ENCODE measurements around the gene TBC1D10A.

Gene TBC1D10A

DNA sequence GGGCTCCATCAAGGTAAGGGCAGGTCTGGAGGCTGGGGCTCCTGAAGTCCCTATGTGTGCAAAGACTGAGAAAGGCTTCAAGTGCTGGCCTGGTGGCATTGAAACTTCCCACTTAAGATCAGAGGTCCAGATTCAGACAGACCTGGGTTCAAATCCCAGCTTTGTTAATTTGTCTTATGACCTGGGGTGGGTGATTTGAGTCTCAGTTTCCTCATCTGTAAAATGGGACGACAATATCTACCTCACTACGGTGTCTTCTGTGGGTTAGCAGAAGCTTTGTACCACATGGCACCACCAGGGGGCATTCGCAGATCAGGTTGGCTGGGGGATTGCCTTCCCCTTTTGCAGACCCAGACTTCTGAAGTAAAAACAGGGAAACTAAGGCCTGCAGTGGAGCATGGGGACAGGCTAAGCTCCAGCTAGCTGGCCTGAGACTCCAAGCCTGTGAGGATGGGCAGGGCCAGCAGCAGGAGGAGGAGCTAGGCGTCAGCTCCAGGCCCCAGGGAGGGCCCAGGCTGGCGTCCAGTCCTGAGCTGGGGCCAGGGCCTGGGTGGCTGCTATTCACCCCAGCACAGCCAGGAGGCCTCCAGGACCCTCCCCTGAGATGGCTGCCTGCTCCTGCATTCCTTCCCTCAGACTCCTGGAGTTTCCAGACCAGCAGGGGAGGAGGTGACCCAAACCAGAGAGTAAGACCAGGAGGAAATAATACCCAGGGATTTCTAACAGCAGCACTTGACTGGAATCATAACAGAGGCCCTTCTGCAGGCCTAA, 38.9 kb downstream of the TBC1D10A start:
- peak; percentile 80 for ATAC-seq
- TF ChIP-seq, protein P1, sequence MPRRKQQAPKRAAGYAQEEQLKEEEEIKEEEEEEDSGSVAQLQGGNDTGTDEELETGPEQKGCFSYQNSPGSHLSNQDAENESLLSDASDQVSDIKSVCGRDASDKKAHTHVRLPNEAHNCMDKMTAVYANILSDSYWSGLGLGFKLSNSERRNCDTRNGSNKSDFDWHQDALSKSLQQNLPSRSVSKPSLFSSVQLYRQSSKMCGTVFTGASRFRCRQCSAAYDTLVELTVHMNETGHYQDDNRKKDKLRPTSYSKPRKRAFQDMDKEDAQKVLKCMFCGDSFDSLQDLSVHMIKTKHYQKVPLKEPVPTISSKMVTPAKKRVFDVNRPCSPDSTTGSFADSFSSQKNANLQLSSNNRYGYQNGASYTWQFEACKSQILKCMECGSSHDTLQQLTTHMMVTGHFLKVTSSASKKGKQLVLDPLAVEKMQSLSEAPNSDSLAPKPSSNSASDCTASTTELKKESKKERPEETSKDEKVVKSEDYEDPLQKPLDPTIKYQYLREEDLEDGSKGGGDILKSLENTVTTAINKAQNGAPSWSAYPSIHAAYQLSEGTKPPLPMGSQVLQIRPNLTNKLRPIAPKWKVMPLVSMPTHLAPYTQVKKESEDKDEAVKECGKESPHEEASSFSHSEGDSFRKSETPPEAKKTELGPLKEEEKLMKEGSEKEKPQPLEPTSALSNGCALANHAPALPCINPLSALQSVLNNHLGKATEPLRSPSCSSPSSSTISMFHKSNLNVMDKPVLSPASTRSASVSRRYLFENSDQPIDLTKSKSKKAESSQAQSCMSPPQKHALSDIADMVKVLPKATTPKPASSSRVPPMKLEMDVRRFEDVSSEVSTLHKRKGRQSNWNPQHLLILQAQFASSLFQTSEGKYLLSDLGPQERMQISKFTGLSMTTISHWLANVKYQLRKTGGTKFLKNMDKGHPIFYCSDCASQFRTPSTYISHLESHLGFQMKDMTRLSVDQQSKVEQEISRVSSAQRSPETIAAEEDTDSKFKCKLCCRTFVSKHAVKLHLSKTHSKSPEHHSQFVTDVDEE (CRISPR knock-in tag; IDR thresholded peaks at IDR 0.05) = 0 out of 2 replicates have a peak, but pooled peaks have one; percentile 21
- TF ChIP-seq, protein P2, sequence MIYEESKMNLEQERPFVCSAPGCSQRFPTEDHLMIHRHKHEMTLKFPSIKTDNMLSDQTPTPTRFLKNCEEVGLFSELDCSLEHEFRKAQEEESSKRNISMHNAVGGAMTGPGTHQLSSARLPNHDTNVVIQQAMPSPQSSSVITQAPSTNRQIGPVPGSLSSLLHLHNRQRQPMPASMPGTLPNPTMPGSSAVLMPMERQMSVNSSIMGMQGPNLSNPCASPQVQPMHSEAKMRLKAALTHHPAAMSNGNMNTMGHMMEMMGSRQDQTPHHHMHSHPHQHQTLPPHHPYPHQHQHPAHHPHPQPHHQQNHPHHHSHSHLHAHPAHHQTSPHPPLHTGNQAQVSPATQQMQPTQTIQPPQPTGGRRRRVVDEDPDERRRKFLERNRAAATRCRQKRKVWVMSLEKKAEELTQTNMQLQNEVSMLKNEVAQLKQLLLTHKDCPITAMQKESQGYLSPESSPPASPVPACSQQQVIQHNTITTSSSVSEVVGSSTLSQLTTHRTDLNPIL (CRISPR knock-in tag; IDR thresholded peaks at IDR 0.05; ENCODE audit: low read depth) = no peak

DNA sequence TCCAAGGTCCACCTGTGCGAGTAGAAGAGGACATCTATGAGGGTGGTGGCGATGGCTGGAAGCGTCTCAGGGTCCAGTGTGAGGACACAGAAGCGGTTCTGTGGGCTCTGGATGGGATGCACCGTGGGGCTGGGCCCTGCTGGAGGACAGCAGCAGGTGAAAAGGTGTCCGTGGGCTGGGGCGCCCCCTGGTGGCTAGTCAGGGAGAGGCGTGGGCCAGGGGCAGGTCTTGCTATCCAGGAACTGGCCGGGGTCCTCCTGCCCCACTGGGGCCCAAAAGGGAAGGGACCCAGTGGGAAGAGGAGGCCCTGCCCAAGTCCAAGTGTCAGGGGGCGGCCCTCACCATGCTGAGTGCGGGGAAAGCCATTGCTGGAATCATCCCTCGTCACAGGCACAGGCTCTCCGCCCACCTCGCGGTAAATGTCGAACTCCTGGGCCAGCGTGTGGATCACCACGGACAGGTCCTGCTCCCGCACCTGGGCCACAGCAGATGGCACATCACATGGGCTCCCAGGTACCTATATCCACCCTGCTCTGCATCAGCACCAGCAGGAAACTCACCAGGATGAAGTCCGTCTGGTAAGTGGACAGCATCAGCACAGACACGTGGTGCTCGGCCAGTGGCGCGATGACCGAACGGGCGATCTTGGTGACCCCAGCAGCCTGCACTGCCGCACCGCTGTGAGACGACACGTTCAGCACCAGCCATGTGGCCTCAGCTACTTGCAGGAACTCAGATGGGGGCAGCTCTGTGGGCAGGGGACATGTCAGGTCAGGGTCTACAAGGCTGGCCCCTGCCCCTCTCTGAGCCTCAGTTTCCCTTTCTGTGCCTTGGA, 39.7 kb downstream of the TBC1D10A start:
- TF ChIP-seq ZFP3 (CRISPR knock-in tag; IDR thresholded peaks at IDR 0.05) (no peak), PPARA (CRISPR knock-in tag; IDR thresholded peaks at IDR 0.05; ENCODE audit: borderline replicate concordance) (no peak), ZFP30 (CRISPR knock-in tag; IDR thresholded peaks at IDR 0.05) (no peak), ZNF8 (CRISPR knock-in tag; IDR thresholded peaks at IDR 0.05) (no peak), ZNF565 (CRISPR knock-in tag; conservative IDR thresholded peaks at IDR 0.05; ENCODE audit: low read depth) (no peak), ARNTL (CRISPR knock-in tag; IDR thresholded peaks at IDR 0.05; ENCODE audit: borderline replicate concordance, low read depth) (no peak), CSDC2 (CRISPR knock-in tag; IDR thresholded peaks at IDR 0.05) (no peak), ZC3H10 (CRISPR knock-in tag; IDR thresholded peaks at IDR 0.05) (no peak), RARB (CRISPR knock-in tag; IDR thresholded peaks at IDR 0.05) (no peak), TCF4 (CRISPR knock-in tag; IDR thresholded peaks at IDR 0.05; ENCODE audit: borderline replicate concordance) (no peak), TOX (CRISPR knock-in tag; IDR thresholded peaks at IDR 0.05; ENCODE audit: borderline replicate concordance) (no peak)
- TF ChIP-seq, protein P3, sequence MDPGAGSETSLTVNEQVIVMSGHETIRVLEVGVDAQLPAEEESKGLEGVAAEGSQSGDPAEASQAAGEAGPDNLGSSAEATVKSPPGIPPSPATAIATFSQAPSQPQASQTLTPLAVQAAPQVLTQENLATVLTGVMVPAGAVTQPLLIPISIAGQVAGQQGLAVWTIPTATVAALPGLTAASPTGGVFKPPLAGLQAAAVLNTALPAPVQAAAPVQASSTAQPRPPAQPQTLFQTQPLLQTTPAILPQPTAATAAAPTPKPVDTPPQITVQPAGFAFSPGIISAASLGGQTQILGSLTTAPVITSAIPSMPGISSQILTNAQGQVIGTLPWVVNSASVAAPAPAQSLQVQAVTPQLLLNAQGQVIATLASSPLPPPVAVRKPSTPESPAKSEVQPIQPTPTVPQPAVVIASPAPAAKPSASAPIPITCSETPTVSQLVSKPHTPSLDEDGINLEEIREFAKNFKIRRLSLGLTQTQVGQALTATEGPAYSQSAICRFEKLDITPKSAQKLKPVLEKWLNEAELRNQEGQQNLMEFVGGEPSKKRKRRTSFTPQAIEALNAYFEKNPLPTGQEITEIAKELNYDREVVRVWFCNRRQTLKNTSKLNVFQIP (CRISPR knock-in tag; IDR thresholded peaks at IDR 0.05; ENCODE audit: borderline replicate concordance, low read depth) = no peak
- TF ChIP-seq, protein P2 (CRISPR knock-in tag; IDR thresholded peaks at IDR 0.05; ENCODE audit: low read depth) = no peak
- TF ChIP-seq, protein P4, sequence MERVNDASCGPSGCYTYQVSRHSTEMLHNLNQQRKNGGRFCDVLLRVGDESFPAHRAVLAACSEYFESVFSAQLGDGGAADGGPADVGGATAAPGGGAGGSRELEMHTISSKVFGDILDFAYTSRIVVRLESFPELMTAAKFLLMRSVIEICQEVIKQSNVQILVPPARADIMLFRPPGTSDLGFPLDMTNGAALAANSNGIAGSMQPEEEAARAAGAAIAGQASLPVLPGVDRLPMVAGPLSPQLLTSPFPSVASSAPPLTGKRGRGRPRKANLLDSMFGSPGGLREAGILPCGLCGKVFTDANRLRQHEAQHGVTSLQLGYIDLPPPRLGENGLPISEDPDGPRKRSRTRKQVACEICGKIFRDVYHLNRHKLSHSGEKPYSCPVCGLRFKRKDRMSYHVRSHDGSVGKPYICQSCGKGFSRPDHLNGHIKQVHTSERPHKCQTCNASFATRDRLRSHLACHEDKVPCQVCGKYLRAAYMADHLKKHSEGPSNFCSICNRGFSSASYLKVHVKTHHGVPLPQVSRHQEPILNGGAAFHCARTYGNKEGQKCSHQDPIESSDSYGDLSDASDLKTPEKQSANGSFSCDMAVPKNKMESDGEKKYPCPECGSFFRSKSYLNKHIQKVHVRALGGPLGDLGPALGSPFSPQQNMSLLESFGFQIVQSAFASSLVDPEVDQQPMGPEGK (CRISPR knock-in tag; IDR thresholded peaks at IDR 0.05; ENCODE audit: borderline replicate concordance) = no peak
- ATAC-seq = peak; percentile 35

DNA sequence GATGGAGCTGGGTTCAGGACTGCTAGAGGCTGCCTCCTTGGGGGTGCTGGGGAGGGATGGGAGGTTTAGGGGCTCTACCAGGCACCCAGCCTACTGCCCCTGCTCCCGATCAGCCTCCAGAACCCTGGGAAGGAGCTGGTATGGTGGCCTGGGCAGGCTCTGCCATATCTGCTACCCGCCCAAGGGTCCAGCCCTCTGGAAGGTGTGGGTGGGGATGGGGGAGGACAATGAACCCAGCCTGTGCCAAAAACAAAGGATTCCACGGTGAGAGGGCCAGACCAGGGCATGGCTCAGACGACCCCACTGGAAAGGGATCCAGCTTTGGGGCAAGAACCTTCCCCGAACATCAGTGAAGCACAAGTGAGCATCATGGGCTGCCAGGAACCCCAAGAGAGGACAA, 40.4 kb downstream of the TBC1D10A start:
- TF ChIP-seq BACH2 (CRISPR knock-in tag; IDR thresholded peaks at IDR 0.05; ENCODE audit: borderline replicate concordance) (no peak), OSR1 (CRISPR knock-in tag; IDR thresholded peaks at IDR 0.05) (no peak), TCF4 (CRISPR knock-in tag; IDR thresholded peaks at IDR 0.05; ENCODE audit: borderline replicate concordance) (no peak), ZNF8 (CRISPR knock-in tag; IDR thresholded peaks at IDR 0.05) (no peak), GLIS3 (CRISPR knock-in tag; IDR thresholded peaks at IDR 0.05) (no peak), ZNF565 (CRISPR knock-in tag; conservative IDR thresholded peaks at IDR 0.05; ENCODE audit: low read depth) (no peak), ISL1 (CRISPR knock-in tag; IDR thresholded peaks at IDR 0.05) (no peak), CSDC2 (CRISPR knock-in tag; IDR thresholded peaks at IDR 0.05) (no peak), ZC3H10 (CRISPR knock-in tag; IDR thresholded peaks at IDR 0.05) (no peak), ZFP30 (CRISPR knock-in tag; IDR thresholded peaks at IDR 0.05) (no peak)
- TF ChIP-seq, protein P2 (CRISPR knock-in tag; IDR thresholded peaks at IDR 0.05; ENCODE audit: low read depth) = no peak
- ATAC-seq = no peak
